Measurements from ENCODE around the gene NACC1.
"Not testable (repeated sequence)": the region's sequence is repeated elsewhere in the genome, so short reads cannot be mapped to it uniquely, and the experiment has no call there.

NACC1 gene

DNA sequence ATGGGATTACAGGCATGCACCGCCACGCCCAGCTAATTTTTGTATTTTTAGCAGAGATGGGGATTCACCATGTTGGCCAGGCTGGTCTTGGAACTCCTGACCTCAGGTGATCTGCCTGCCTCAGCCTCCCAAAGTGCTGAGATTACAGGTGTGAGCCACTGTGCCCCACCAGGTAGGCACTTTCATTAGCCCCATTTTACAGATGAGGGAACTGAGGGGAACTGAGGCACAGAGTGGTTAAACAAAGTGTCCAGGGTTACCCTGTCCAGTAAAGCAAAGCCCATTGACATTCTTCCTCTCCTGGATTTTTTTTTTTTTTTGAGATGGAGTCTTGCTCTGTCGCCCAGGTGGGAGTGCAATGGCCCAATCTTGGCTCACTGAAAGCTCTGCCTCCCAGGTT, 48.1 kb downstream of the NACC1 start:
- not testable (repeated sequence) for DNase-seq

DNA sequence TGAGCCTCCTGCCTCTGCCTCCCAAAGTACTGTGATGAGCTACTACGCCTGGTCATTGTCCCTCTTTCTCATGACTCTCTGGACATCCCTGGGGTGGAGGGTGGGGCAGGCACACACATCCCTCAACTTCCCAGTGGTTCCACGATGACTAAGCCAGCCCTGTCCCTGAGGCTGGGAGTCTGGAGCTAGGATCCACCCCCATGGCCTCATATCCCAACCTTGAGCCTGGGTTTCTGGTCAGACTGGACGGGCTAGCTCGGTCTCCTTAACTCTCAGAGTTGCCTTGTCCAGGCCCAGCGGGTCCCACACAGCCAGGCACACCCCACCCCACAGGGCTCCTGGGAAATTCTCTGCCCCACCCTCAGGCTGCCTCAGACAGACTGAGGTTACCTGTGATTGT, 51.7 kb downstream of the NACC1 start:
- no peak for DNase-seq

DNA sequence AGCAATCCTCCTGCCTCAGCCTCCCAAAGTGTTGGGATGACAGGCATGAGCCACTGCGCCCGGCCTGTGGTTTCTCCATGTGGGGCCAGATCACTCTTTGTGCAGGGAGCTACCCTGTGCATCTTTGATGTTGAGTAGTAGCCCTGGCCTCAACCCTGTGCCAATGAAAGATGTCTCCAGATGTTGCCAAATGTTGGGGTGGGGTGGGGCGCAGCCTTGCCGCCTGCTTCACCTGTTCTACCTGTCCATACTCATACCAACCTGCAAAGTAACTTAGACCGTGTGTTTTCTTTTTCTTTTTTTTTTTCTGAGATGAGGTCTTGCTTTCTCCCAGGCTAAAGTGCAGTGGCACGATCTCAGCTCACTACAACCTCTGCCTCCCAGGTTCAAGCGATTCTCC, 53.1 kb downstream of the NACC1 start:
- DNase-seq, result no peak

DNA sequence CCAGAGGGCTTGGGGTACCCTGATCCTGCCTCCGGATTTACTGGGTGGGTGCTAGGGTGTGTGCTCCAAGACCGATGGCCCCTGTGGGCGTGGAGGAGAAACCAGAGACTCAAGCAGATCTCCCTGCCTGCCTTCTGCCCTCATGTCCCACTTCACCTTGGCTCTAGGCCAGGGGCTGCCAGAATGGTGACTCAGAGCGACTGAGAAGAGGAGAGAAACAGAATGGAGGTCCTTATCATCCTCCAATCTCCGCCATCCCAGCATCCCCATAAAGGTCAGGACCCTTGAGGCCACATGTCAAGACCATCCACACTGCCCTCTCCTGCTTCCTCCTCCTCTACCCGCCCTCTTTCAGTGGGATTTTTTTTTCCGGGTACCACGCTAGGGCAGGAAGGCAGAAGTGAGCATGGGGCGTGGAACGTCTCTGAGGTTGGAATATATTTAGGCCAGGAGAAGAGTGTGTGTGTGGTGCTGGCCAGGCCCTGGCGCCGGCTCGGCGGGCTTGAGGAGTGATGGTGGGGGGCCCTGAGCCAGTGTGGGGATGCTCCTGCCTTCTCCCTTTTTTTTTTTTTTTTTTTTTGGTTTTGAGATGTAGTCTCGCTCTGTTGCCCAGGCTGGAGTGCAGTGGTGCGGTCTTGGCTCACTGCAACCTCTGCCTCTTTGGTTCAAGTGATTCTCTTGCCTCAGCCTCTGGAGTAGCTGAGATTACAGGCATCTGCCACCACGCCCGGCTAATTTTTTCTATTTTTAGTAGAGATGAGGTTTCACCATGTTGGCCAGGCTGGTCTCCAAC, 54.5 kb downstream of the NACC1 start:
- DNase-seq, result no peak

DNA sequence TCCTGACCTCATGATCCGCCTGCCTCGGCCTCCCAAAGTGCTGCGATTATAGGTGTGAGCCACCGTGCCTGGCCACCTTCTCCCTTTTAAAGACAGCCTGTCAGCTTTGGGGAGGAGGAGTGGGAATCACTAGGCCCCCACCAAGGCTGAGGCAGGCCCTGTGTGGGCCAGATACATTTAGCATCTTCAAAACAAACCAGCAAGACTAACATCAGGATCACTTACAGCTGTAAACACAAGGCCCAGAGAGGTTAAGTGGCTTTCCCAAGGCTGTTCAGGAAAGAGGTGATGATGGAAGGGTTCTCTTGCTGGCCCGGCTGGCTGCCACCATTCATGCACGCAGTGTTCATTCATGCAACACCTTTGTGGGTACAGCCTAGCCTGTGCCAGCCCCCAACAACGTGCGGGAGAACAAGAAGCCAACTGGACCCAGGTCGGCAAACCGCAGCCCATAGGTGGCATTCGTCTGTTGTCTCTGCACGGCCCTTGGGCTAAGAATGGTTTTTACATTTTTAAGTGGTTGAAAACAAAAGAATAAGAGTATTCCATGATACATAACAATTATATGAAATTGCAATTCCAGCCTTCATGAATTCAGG, 55.2 kb downstream of the NACC1 start:
- DNase-seq, result no peak

DNA sequence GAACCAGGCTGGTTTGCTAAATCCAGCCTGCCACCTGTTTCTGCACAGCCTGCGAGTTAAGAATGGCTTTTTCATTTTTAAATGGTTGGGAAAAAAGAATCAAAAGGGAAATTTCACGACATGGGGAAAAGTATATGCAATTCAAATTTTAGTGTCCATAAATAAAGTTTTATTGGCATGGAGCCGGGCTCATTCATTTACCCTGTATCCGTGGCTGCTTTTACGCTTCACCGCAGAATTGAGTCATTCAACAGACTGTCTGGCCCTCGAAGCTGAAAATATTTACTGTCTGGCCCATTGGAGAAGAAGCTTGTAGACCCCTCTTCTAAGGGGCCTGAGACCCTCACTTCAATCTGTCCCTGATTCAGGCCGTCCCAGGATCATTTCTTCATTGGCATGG, 58.3 kb downstream of the NACC1 start:
- no peak for DNase-seq

DNA sequence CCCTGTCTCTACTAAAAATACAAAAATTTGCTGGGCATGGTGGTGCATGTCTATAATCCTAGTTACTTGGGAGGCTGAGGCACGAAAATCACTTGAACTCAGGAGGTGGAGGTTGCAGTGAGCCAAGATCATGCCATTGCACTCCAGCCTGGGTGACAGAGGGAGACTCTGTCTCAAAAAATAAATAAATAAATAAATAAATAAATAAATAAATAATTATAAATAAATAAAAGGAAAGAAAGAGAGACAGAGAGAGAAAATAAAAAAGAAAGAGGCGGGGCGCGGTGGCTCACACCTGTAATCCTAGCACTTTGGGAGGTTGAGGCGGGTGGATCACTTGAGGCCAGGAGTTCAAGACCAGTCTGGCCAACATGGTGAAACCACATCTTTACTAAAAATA, 59.5 kb downstream of the NACC1 start:
- DNase-seq, result not testable (repeated sequence)

DNA sequence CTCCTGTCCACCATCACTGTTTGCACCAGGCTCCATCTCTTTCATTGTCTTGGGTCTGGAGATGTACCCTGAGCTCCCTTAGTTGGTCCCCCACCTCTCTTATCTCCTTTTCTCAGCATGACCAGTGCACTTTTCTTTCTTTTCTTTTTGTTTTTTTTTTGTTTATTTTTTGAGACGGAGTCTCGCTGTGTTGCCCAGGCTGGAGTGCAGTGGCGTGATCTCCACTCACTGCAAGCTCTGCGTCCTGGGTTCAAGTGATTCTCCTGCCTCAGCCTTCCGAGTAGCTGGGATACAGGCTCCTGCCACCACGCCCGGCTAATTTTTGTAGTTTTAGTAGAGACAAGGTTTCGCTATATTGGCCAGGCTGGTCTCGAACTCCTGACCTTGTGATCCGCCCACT, 60.2 kb downstream of the NACC1 start:
- DNase-seq, result not testable (repeated sequence)

DNA sequence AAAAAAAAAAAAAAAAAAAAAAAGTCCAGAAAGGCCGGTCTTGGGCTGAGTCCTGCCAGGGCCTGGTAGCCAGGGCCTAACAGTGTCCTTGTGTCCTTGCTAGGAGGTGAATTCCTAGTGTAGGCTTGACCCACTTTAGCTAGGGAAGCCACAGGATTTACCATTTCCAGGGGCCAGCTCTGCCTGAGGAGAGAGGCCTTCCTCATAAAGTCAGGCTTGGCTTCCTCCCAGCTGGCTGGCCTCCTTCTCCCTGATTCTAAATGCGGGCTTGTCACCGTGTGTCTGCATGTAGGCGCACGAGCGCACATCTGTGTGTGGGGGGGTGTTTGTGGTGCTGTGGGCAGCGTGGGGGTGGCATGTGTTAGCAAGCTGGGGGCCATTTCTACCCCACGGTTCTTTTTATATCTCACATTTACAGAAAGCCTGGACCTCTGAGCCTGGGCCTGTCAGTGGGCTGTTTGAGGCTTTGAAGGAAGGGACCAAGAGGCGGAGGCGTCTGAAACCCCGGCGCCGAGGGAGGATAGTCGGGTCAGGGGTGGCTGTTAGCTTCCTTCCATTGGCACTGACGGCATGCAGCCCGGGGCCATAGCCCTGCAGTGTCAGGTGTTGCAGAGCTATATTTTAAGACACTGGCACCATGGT, 63.8 kb downstream of the NACC1 start:
- no peak for DNase-seq

DNA sequence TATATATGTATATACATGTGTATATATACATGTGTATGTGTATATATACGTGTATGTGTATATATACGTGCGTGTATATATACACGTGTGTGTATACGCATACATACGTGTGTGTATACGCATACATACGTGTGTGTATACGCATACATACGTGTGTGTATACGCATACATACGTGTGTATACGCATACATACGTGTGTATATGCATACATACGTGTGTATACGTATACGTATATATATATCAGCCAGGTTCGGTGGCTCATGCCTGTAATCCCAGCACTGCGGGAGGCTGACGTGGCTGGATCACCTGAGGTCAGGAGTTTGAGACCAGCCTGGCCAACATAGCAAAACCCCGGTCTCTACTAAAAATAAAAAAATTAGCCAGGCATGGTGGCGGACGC, 66.9 kb downstream of the NACC1 start:
- not testable (repeated sequence) for DNase-seq

DNA sequence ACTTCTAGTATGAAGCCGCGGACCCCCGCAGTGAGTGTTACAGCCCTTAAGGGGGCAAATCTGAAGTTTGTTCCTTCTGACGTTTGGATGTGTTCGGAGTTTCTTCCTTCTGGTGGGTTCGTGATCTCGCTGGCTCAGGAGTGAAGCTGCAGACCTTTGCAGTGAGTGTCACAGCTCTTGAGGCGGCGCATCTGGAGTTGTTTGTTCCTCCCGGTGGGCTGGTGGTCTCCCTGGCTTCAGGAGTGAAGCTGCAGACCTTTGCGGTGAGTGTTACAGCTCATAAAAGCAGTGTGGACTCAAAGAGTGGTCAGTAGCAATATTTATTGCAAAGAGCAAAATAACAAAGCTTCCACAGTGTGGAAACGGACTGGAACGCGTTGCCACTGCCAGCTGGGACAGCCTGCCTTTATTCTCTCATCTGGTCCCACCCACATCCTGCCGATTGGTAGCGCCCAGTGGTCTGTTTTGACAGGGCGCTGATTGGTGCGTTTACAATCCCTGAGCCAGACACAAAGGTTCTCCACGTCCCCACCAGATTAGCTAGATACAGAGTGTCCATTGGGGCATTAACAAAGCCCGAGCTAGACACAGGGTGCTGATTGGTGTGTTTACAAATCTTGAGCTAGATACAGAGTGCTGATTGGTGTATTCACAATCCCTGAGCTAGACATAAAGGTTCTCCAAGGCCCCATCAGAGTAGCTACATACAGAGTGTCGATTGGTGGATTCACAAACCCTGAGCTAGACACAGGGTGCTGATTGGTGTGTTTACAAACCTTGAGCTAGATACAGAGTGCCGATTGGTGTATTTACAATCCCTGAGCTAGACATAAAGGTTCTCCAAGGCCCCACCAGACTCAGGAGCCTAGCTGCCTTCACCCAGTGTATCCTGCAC, 67.9 kb downstream of the NACC1 start:
- not testable (repeated sequence) for DNase-seq

DNA sequence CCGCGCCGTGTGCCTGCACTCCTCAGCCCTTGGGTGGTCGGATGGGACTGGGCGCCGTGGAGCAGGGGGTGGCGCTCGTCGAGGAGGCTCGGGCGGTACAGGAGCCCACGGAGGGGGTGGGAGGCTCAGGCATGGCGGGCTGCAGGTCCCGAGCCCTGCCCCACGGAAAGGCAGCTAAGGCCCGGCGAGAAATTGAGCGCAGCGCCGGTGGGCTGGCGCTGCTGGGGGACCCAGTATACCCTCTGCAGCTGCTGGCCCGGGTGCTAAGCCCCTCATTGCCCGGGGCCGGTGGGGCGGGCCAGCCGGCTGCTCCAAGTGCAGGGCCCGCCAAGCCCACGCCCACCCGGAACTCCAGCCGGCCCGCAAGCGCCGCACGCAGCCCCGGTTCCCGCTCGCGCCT, 68.6 kb downstream of the NACC1 start:
- DNase-seq, result not testable (repeated sequence)

DNA sequence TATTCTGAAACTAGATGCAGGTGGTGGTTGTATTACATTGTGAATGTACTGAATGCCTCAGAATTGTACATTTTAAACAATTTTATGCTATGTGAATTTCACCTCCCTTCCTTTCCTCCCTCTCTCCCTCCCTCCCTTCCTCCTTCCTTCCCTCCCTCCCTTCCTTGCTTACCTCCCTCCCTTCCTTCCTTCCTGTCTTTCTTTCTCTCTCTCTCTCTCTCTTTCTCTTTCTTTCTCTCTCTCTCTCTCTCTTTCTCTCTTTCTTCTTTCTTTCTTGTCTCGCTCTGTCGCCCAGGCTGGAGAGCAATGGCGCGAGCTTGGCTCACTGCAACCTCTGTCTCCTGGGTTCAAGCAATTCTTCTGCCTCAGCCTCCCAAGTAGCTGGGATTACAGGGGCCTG, 69.4 kb downstream of the NACC1 start:
- no peak for DNase-seq

DNA sequence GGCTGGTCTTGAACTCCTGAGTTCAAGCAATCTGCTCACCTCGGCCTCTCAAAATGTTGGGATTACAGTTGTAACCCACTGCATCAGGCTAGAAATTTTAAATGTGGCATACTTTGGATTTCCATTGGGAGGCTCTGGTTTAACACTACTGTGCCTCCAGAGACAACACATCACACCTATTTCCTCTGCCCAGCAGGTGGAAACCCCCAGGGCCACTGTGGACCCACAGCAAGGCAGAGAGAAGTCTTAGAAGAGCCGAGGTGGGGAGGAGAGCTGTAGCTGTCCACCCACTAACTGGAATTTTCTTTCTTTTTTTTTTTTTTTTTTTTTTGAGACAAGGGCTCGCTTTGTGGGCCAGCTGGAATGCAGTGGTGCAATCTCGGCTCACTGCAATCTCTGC, 71.5 kb downstream of the NACC1 start:
- no peak for DNase-seq

Data from NCI-H446 treated with DMSO at 0.1 percent for 48 hours (cell line).